Right ventricle myocardium superior (tissue), 1 donor: ENCODE results near the gene HMCN2. TPM values are rescaled to one million over a fixed set of nuclear protein-coding genes. Genes with fewer than 3 reads are reported as not detected.

ENCODE experiments used
- ATAC-seq: fragments of 200-7000 bp; cut with Tn5 transposase; one replicate; pipeline ENCODE4 v1.9.1; 2020; ENCODE audit warnings: mild to moderate bottlenecking; ENCODE audit not compliant: poor library complexity
- DNase-seq: peaks from one replicate; pipeline ENCODE4 v3.0.0-alpha.2; 2020
- intact Hi-C: fragments of 100-400 bp; cut with DNase I; formaldehyde crosslinking; loops from one replicate; pipeline ENCODE4 v1.11.2; 2022
- total RNA-seq: library from RNA; stranded (reverse); fragmentation: NEBNext Ultra II Directional; extraction: Animal tissue kit (Norgen Biotek cat#: 25700); gene quantifications from one replicate; pipeline ENCODE4 v1.2.1, GENCODE V29; 2021
- donor health status: DM: no; HTN: yes; CAD: no; lungs with severe emphysema.

Gene HMCN2
- total RNA-seq, 1 donor from 2014 or later: 5.2 TPM

DNA sequence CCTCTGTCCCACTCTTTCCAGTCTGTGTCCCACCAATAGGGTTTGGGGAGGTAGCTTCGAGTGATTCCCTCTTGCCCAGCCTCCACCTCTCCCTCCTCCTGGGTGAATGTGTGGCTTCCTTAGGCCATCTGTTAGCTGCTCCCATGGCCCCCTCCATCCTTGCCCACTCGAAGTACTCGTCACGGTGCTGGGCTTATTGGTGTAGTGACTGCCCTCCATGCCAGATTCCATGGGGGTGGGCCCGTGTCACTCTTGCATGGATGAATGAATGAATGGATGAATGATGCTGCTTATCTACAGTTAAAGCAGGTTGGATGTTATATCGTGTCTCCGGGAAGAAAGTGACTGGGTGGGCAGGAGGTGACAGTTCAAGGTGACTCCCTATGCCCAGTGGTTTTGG lies 19.1 kb downstream of the HMCN2 start:
- DNase-seq: no peak
- ATAC-seq: no peak
- intact Hi-C loops: no loop called here

DNA sequence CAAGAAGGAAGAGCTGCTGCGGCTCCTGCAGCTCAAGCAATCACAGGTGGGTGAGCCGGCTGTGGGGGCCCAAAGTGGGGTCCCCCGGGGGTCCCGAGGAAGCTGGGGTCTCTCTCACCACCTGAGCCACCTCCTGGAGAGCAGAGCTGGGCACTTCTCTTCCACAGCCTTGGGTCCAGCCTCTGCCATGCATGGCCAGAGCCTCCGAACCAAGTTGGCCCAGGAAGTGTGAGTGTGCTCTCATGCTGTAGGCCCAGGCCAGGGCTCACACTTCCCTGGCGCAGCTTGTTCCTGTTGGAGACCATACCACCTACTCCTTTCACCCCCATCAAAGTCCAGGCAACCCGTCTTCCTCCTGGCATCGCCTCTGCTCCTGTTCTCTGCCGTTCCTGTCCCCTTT lies 19.7 kb downstream of the HMCN2 start:
- DNase-seq (no peak), ATAC-seq (no peak)
- intact Hi-C loops: no loop called here

DNA sequence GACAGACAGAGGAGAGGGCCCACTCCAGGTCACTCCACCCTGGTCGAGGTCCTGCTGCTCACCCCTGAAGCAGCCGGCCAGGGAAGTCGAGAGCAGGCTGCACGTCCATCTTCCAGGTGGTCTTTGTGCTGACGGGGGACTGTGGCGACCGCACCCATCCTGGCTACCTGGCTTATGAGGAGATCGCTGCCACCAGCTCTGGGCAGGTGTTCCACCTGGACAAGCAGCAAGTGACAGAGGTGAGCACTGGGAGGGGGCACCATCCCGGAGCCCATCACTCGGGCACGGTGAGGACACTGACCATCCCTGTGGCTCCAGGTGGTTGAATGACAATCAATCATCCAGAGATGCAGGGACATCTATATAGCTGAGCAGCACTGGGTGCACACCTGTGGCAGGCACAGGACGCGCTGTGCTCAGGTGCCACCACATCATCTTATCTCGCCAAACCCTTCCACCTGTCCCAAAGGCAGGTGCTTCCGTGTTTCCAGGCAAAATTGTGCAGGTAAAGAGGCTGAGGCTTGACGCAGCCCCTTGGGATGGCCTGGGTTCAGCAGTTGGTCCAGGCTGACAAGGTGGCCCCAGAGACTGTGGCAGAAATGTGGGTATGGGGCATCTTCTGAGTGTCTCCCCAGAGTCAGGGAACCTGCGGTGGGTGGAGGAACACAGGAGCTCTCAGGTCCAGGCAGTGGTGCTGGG lies 20.7 kb downstream of the HMCN2 start:
- ATAC-seq (no peak), DNase-seq (no peak)
- intact Hi-C loops: no loop called here

DNA sequence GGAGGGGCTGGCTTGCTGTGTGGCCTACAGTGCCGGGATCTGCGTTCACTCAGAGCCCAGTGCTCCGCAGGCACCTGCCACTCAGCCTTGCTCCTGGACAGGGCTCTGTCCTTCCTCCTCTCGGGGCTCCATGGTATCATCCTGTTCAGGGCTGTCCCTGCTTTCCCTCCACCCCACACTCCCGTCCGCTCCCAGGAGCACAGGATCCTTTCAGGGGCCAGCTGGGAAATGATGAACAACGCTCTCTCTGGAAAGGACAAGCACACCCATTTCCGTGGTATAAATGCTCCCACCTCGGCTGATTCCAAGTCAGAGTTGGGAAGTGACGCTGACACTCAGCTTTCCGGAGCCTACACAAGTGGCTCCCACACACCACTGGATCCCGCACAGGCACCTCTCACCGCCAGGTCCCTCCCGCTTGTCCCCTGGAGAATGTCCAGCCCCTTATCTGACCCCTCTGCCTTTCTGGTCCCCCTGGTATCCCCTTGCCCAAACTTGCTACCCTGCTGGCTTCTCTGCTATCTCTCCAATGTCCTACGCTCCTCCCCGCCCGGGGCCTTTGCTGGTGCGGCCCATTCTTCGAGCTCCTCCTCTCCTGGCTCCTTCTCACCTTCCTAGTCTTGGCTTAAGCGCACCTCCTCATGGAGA lies 21.3 kb downstream of the HMCN2 start:
- ATAC-seq: no peak
- intact Hi-C loops: no loop called here
- no peak for DNase-seq

GRCh38 chr9:130287736-130288135 lies 22.2 kb downstream of the HMCN2 start:
- peak; percentile 45 for ATAC-seq
- no peak for DNase-seq
- intact Hi-C loops: no loop called here

DNA sequence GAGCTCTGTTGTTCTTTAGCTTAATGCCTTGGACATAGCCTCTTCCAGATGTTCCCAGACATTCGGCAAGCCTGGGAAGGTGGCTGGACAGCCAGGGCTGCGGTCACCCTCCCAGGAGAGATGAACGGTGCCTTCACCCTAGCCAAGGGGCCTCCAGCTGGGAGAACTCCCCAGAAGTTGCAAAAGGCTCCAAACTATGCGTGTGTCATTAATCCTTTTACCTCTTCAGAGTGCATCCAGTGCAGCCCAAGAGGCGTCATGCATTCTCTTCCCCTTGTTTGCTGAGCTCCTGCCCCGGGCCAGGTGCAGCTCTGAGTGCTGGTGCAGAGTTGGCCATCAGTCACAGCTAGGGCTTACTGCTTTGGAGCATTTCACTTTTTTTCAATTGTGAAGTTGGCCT lies 22.8 kb downstream of the HMCN2 start:
- no peak for DNase-seq
- ATAC-seq: no peak
- intact Hi-C loops: no loop called here

- ATAC-seq (no peak), DNase-seq (no peak)
- intact Hi-C loops: no loop called here
These were observed 23.5 kb downstream of the HMCN2 start for GRCh38 chr9:130288926-130289690.

- DNase-seq: no peak
- peak; percentile 8 for ATAC-seq
- intact Hi-C loops: no loop called here
These were observed 24.2 kb downstream of the HMCN2 start for GRCh38 chr9:130289711-130290241.

DNA sequence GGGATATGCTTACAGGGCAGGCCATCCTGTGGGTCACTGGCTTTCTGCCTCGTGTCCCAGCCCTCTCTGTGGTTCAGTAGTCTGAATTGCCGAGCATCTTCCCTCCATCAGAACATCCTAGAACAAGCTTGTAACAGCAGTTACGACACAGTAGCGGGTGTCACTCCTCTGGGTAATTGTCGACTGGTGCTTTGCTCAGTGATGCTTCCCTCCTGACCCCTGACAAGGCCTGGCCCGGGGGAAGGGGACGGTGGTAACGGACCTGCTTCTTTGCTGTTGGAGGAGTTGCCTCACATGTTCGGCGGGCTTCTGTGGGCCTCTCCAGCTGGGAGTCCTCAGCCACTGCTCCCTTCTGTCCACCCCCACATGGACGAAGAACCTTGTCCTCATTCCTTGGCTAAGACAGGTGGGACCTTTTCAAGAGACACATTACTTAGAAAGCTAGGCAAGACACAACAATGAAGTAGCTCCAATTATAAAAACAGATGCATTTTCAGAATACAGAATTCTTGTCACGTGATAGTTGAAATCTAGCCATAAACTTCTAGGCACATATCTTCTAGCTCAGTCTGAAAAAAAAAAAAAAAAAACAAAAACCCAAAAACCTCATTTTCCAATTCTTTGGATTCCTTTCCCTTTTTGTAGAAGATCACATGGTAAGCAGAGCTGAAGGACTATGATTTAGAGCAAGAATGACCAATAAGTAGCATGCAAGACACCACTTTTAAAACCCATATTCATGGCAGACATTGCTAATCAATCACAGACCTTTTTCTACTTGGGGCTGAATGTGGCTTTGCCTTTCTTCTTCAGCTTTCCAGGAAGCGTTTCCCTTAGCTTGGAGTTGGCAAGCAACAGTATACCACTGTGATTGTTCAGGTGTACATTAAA lies 25.0 kb downstream of the HMCN2 start:
- DNase-seq (peak; percentile 55), ATAC-seq (peak; percentile 32)
- intact Hi-C loops: no loop called here

DNA sequence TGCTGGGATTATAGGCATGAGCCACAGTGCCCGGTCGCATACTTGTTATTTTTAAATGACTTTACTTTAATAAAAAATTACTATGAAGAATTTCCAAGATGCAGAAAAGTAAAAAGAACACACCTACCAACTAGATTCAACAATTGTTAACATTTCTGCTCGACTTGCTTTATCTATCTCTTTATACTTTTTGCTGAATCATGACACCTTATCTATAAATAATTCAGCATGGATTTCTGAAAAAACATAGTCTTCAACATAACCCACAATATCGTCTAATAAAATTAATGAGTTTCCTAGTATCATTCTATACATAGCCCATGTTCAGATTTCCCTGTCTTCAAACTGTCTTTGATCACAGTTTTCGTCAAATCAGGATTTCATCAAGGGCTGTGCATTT lies 25.9 kb downstream of the HMCN2 start:
- ATAC-seq (no peak), DNase-seq (no peak)
- intact Hi-C loops: no loop called here

DNA sequence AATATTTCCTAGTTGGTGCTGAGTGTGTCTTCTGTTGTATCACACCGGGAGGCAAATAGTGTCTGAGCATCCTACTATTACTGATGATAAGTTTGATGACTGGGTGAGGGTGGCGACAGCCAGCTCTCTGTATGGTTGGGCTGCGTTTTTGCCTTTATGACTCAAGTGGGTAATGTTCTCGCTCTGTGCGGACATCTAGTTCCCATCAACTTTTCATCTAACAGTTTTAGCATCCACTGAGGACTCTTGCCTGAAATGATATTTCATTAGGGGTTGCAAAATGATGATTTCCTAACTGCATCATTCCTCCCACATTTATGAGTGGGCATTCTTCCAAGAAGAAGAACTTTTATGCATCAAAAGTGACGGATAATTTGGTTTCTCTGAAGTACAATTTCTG lies 26.5 kb downstream of the HMCN2 start:
- no peak for ATAC-seq
- intact Hi-C loops: no loop called here
- no peak for DNase-seq

DNA sequence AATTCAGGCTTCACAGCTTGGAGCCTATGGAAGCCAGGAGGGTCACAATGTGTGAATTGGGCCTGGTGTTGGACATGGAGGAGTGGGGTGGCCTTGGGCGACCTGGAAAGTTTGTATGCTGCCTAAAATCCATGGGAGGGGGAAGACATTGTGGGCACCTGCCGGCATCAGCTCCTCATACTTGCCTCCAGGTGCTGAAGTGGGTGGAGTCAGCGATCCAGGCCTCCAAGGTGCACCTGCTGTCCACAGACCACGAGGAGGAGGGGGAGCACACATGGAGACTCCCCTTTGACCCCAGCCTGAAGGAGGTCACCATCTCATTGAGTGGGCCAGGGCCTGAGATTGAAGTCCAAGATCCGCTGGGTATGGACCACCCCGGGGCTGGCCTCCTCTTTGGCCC lies 29.1 kb downstream of the HMCN2 start:
- no peak for DNase-seq
- intact Hi-C loops: no loop called here
- no peak for ATAC-seq

DNA sequence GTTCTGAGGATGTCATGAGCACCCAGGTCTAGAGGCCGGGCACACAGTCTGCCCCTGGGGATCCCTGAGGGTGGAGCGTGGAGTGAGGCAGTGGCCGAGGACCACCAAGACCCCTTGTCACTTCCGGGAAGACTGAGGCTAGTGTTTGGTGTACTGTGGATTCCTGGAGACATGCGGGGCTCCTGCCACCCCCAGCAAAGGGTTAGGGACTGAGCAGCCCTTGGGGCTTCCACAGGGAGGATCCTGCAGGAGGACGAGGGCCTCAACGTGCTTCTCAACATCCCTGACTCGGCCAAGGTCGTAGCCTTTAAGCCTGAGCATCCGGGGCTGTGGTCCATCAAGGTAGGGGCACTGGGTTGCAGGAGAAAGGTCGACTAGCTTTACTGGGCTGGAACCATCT lies 29.9 kb downstream of the HMCN2 start:
- DNase-seq (no peak), ATAC-seq (no peak)
- intact Hi-C loops: no loop called here

DNA sequence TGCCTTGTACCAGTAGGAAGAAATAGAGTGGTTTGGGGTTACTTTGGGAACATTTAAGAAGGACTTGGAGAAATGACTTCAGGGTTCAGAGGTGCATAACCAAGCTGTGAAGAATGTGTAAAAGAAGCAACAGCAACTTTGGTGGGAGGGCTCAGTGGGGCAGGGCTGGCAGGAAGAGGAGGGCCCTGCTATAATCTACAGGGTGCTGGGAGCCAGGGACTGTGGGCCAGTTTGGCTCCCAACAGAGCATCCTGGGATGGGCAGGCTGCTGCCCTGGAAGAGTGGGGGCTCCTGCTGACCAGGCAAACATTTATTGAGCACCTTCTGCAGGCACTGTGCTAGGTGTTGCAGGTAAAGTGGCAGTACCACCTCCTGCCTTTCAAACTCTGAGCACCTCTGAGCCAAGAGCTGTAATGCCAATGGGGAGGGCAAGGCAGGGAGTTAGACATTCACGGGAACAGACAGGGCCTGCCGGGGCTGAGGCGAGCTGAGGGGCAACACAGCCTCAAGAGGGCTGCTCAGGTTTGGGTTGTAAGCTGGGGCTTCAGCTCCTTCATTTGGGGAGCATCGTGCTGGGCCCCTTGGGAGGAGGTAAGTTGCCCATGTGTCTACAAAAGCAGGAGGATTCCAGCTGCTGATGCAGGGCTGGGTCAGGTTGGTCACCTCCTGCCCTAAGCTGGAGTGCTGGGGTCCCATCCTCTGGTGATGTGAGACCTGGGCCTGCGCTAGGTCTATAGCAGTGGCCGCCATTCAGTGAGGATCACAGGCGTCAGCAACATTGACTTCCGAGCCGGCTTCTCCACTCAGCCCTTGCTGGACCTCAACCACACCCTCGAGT lies 30.6 kb downstream of the HMCN2 start:
- ATAC-seq (no peak), DNase-seq (no peak)
- intact Hi-C loops: no loop called here

- DNase-seq: no peak
- intact Hi-C loops: no loop called here
- ATAC-seq: no peak
These were observed 31.2 kb downstream of the HMCN2 start for GRCh38 chr9:130296783-130297055.

- intact Hi-C loops: no loop called here
- DNase-seq (peak; percentile 35), ATAC-seq (no peak)
These were observed 31.8 kb downstream of the HMCN2 start for GRCh38 chr9:130297371-130297770.

DNA sequence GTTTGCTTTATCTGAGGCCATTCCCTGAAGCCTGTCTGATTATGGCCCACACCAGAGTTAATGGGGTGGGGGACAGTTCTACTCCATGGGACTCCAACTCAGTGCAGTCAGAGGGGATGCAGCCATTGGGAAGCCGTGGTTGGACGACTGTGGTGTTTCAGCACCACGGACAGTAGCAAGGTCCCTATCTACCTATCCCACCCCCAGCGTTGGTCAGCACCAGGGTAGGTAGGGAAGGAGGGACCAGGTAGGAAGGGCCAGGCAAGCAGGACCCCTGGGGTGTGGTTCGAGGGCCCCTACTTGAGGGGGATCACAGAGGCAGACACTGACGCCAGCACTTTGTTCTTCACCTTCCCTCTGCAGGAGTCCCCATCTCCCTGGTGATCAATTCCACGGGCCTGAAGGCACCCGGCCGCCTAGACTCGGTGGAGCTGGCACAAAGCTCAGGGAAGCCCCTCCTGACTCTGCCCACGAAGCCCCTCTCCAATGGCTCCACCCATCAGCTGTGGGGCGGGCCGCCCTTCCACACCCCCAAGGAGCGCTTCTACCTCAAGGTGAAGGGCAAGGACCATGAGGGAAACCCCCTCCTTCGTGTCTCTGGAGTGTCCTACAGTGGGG lies 33.2 kb downstream of the HMCN2 start:
- intact Hi-C loops: no loop called here
- peak; percentile 33 for DNase-seq
- ATAC-seq: no peak
